OCI-LY7 (cell line): ENCODE data around the gene KLF3. TPM values are rescaled to one million over a fixed set of nuclear protein-coding genes. Genes with fewer than 3 reads are reported as not detected.

ENCODE experiments used
- BruUV-seq: library from RNA; stranded (reverse); fragments of 400-500 nt; replicated peaks from 2 replicates; lab custom pipeline; 2021; lab: Mats Ljungman, UMichigan
- CTCF ChIA-PET: fragments of 300-600 bp; sonication (Branson Sonifier 250); formaldehyde crosslinking; loops from one replicate; lab custom pipeline; 2022; ENCODE audit warnings: antibody characterized with exemption; ENCODE audit not compliant: unreplicated experiment; lab: Charles Lee
- POLR2A ChIA-PET: fragments of 300-600 bp; sonication (Branson Sonifier 250); formaldehyde crosslinking; loops from one replicate; lab custom pipeline; 2022; ENCODE audit warnings: antibody characterized with exemption; lab: Charles Lee
- DNase-seq: peaks from one replicate; pipeline ENCODE4 v3.0.0-alpha.2; 2015; ENCODE audit warnings: low spot score
- H2AFZ ChIP-seq: fragments of 200-600 bp; sonication (generic), shearing (Covaris generic); 2 replicates; pipeline ENCODE4 v1.6.1; 2014; ENCODE audit warnings: mild to moderate bottlenecking, antibody characterized with exemption, low read length, moderate library complexity
- H3K27ac ChIP-seq: fragments of 200-600 bp; sonication (generic); 2 replicates; pipeline ENCODE4 v1.5.1; 2014; ENCODE audit warnings: mixed run types, low read depth, mild to moderate bottlenecking, moderate library complexity, low read length, inconsistent platforms; ENCODE audit not compliant: poor library complexity, severe bottlenecking
- H3K36me3 ChIP-seq: fragments of 200-600 bp; sonication (generic); 2 replicates; pipeline ENCODE4 v1.6.1; 2014; ENCODE audit warnings: mild to moderate bottlenecking, antibody characterized with exemption, low read length, moderate library complexity, mixed read lengths; ENCODE audit not compliant: insufficient read depth
- H3K4me1 ChIP-seq: fragments of 200-600 bp; sonication (generic); 2 replicates; pipeline ENCODE4 v1.5.1; 2014; ENCODE audit warnings: mild to moderate bottlenecking, low read length; ENCODE audit not compliant: insufficient read depth, poor library complexity, severe bottlenecking
- H3K4me2 ChIP-seq: fragments of 200-600 bp; sonication (generic); 2 replicates; pipeline ENCODE4 v1.6.1; 2014; ENCODE audit warnings: mild to moderate bottlenecking, low read length
- H3K4me3 ChIP-seq: fragments of 200-600 bp; sonication (generic); 2 replicates; pipeline ENCODE4 v1.5.1; 2014; ENCODE audit warnings: mild to moderate bottlenecking, low read depth, low read length; ENCODE audit not compliant: poor library complexity, severe bottlenecking
- H3K79me2 ChIP-seq: fragments of 200-600 bp; sonication (generic); 2 replicates; pipeline ENCODE4 v1.6.1; 2016; ENCODE audit warnings: low read depth, mild to moderate bottlenecking, low read length, moderate library complexity, mixed read lengths; ENCODE audit not compliant: insufficient read depth
- H3K9me2 ChIP-seq: fragments of 200-600 bp; sonication (generic); 2 replicates; pipeline ENCODE4 v1.6.1; 2016; ENCODE audit warnings: mild to moderate bottlenecking, low read length, mixed read lengths; ENCODE audit not compliant: insufficient read depth
- H3K9me3 ChIP-seq: fragments of 200-600 bp; sonication (generic); 2 replicates; pipeline ENCODE4 v1.6.1; 2014; ENCODE audit warnings: mild to moderate bottlenecking, mixed run types, low read length, mixed read lengths
- H4K20me1 ChIP-seq: fragments of 200-600 bp; sonication (generic); 2 replicates; pipeline ENCODE4 v1.6.1; 2014; ENCODE audit warnings: mild to moderate bottlenecking, antibody characterized with exemption, low read length, moderate library complexity, mixed read lengths; ENCODE audit not compliant: insufficient read depth
- EZH2phosphoT487 ChIP-seq: fragments of 200-600 bp; sonication (generic); IDR thresholded peaks from 2 replicates; pipeline ENCODE4 v1.6.1; 2018; ENCODE audit warnings: low read depth, borderline replicate concordance, mild to moderate bottlenecking, mixed run types, antibody characterized with exemption, low read length, moderate library complexity, mixed read lengths
- intact Hi-C: fragments of 100-400 bp; cut with micrococcal nuclease; formaldehyde crosslinking; loops from one replicate; pipeline ENCODE4 v1.10.0; 2022; ENCODE audit not compliant: unreplicated experiment
- total RNA-seq, 2 experiments: library from RNA; depleted of rRNA in 1 of 2; stranded (reverse); fragments of >200 nt in 1 of 2; shearing (Covaris generic) in 1 of 2; gene quantifications; 2 replicates each; pipeline ENCODE4 v1.2.3, GENCODE V29; 2014 to 2022
- TF ChIP-seq, protein P1 (sequence below): fragments of 200-600 bp; sonication (generic); conservative IDR thresholded peaks from 2 replicates; pipeline ENCODE4 v1.5.1; 2014; ENCODE audit warnings: mild to moderate bottlenecking, antibody characterized with exemption, low read length, moderate library complexity, mixed read lengths

Gene KLF3
- total RNA-seq, 2 experiments from 2014 or later, result 0.09 to 0.23 TPM

- Histone ChIP-seq H3K79me2 (no peaks in the 10 kb centered on the region), H3K4me2 (no peak overlapping the region), H4K20me1 (no peaks in the 10 kb centered on the region), H3K4me3 (no peak overlapping the region), H3K27ac (no peak overlapping the region), H3K4me1 (no peaks in the 10 kb centered on the region), H3K36me3 (no peaks in the 10 kb centered on the region), H2AFZ (no peak overlapping the region), H3K9me3 (no peaks in the 10 kb centered on the region), H3K9me2 (no peaks in the 10 kb centered on the region)
- BruUV-seq, result no TSS peak
- TF ChIP-seq, protein P1, sequence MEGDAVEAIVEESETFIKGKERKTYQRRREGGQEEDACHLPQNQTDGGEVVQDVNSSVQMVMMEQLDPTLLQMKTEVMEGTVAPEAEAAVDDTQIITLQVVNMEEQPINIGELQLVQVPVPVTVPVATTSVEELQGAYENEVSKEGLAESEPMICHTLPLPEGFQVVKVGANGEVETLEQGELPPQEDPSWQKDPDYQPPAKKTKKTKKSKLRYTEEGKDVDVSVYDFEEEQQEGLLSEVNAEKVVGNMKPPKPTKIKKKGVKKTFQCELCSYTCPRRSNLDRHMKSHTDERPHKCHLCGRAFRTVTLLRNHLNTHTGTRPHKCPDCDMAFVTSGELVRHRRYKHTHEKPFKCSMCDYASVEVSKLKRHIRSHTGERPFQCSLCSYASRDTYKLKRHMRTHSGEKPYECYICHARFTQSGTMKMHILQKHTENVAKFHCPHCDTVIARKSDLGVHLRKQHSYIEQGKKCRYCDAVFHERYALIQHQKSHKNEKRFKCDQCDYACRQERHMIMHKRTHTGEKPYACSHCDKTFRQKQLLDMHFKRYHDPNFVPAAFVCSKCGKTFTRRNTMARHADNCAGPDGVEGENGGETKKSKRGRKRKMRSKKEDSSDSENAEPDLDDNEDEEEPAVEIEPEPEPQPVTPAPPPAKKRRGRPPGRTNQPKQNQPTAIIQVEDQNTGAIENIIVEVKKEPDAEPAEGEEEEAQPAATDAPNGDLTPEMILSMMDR, result no peak
- no peak for TF ChIP-seq EZH2phosphoT487
- intact Hi-C loops, result no loop called here
- CTCF ChIA-PET, result no interaction called here
- POLR2A ChIA-PET, result interaction anchor here (0.6 to 0.7 kb wide), 4 partner anchors 28 to 1684 kb away, joined by 3 to 4 read pairs (median 3); no protein-coding TSS in a partner anchor
- no peak for DNase-seq
Measured at GRCh38 chr4:38711066-38711465, 47.1 kb downstream of the KLF3 start.

GRCh38 chr4:38715050-38715449 is 51.1 kb downstream of the KLF3 start:
- Histone ChIP-seq H3K27ac (no peak overlapping the region), H2AFZ (no peak overlapping the region), H3K9me3 (no peaks in the 10 kb centered on the region), H3K36me3 (no peaks in the 10 kb centered on the region), H4K20me1 (no peaks in the 10 kb centered on the region), H3K4me1 (no peaks in the 10 kb centered on the region), H3K79me2 (no peaks in the 10 kb centered on the region), H3K9me2 (no peaks in the 10 kb centered on the region), H3K4me2 (no peak overlapping the region), H3K4me3 (no peak overlapping the region)
- BruUV-seq, result no TSS peak
- intact Hi-C loops, result no loop called here
- ChIA-PET CTCF (no interaction called here), POLR2A (interaction anchor here (0.7 kb wide), 1 partner anchor 1103 kb away, joined by 3 read pairs; no protein-coding TSS in a partner anchor)
- no peak for DNase-seq
- TF ChIP-seq, protein P1, result no peak
- no peak for TF ChIP-seq EZH2phosphoT487

DNA sequence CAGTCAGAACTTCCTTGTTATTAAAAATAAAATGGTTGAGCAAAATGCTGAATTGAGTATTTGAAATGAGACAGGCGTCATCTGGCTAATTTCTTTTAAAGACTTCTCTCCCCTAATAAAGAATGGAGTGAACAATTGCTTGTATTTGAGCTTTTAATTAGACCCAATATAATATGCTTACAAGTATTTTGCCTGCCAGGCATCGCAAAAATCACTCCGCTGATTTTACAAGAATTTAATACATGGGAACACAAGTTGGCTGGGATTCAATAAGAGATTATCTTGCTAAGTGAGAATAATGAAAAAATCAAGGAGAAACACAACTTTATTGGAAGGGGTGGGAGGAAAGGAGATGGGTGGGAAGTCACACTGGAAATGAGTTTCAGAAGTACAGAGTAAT is 52.3 kb downstream of the KLF3 start:
- Histone ChIP-seq H2AFZ (no peak overlapping the region), H3K4me2 (no peak overlapping the region), H4K20me1 (no peaks in the 10 kb centered on the region), H3K9me2 (no peaks in the 10 kb centered on the region), H3K9me3 (no peaks in the 10 kb centered on the region), H3K36me3 (no peaks in the 10 kb centered on the region), H3K4me3 (no peak overlapping the region), H3K79me2 (no peaks in the 10 kb centered on the region), H3K4me1 (no peaks in the 10 kb centered on the region), H3K27ac (no peak overlapping the region)
- BruUV-seq, result no TSS peak
- intact Hi-C loops, result no loop called here
- ChIA-PET POLR2A (no interaction called here), CTCF (no interaction called here)
- TF ChIP-seq, protein P1, result no peak
- no peak for TF ChIP-seq EZH2phosphoT487
- DNase-seq, result no peak
